B cell (primary cell): ENCODE measurements around the gene IGF2BP1. TPM values are rescaled to one million over a fixed set of nuclear protein-coding genes. Genes with fewer than 3 reads are reported as not detected.
"Not testable (repeated sequence)": the region's sequence is repeated elsewhere in the genome, so short reads cannot be mapped to it uniquely, and the experiment has no call there.

Source experiments
- ATAC-seq: fragments of 200-7000 bp; cut with Tn5 transposase; one replicate; pipeline ENCODE4 v1.10.0; 2021; ENCODE audit warnings: low read depth, mild to moderate bottlenecking, moderate number of reproducible peaks, moderate library complexity
- CTCF ChIA-PET: fragments of 350-600 bp; sonication (Branson Sonifier 250); formaldehyde crosslinking; loops from one replicate; lab custom pipeline; 2021; ENCODE audit warnings: antibody characterized with exemption, inconsistent platforms; lab: Charles Lee
- POLR2A ChIA-PET: fragments of 350-600 bp; sonication (Branson Sonifier 250); formaldehyde crosslinking; loops from one replicate; lab custom pipeline; 2021; ENCODE audit warnings: antibody characterized with exemption; lab: Charles Lee
- DNase-seq: peaks from one replicate; pipeline ENCODE4 v3.0.0; 2013
- H2AFZ ChIP-seq: 2 replicates; pipeline ENCODE4 v1.6.1; 2012; ENCODE audit warnings: mild to moderate bottlenecking, low read depth, low read length; ENCODE audit not compliant: insufficient read depth, poor library complexity, severe bottlenecking
- H3K27ac ChIP-seq, 2 donors: 1 replicate in 1 of 2; 2 replicates in 1 of 2; pipeline ENCODE4 v1.5.1; 2012 to 2013; ENCODE audit warnings: low read length in 2 of 2, mild to moderate bottlenecking in 2 of 2, moderate library complexity in 1 of 2
- H3K27me3 ChIP-seq, 4 experiments: fragments of 200-600 bp in 1 of 4; sonication (generic) in 1 of 4; replicated peaks in 1 of 4; 1 replicate in 2 of 4; 2 replicates in 2 of 4; pipeline versions ENCODE4 v1.6.1 to v1.7.0; 2013 to 2016; ENCODE audit warnings: low read length in 3 of 4, mild to moderate bottlenecking in 2 of 4, mixed read lengths in 1 of 4, moderate library complexity in 1 of 4; ENCODE audit not compliant: insufficient read depth in 4 of 4, control insufficient read depth in 3 of 4; ENCODE audit errors: control extremely low read depth in 1 of 4
- H3K36me3 ChIP-seq, 2 experiments: replicated peaks in 1 of 2; 1 replicate in 1 of 2; 2 replicates in 1 of 2; pipeline versions ENCODE4 v1.6.1 to v1.7.1; 2013; ENCODE audit warnings: low read length in 1 of 2; ENCODE audit not compliant: insufficient read depth in 2 of 2, control insufficient read depth in 1 of 2; ENCODE audit errors: control extremely low read depth in 1 of 2, extremely low read depth in 1 of 2
- H3K4me1 ChIP-seq, 2 donors: fragments of 200-600 bp in 1 of 2; sonication (generic) in 1 of 2; 1 replicate in 1 of 2; 2 replicates in 1 of 2; pipeline versions ENCODE4 v1.5.1 to v1.6.1; 2013 to 2017; ENCODE audit warnings: low read length in 2 of 2; ENCODE audit not compliant: control insufficient read depth in 2 of 2, insufficient read depth in 2 of 2
- H3K4me2 ChIP-seq: replicated peaks from 2 replicates; pipeline ENCODE3; 2012; ENCODE audit warnings: mild to moderate bottlenecking, low read depth, low read length; ENCODE audit not compliant: poor library complexity, severe bottlenecking
- H3K4me3 ChIP-seq, 5 experiments: fragments of 200-600 bp in 1 of 5; sonication (generic) in 1 of 5; 1 replicate in 3 of 5; 2 replicates in 2 of 5; pipeline versions ENCODE4 v1.5.1 to v1.7.0; 2011 to 2016; ENCODE audit warnings: low read length in 4 of 5, mild to moderate bottlenecking in 4 of 5, low read depth in 2 of 5, control low read depth in 1 of 5, moderate library complexity in 1 of 5; ENCODE audit not compliant: insufficient read depth in 1 of 5; ENCODE audit errors: control extremely low read depth in 1 of 5, extremely low read depth in 1 of 5
- H3K79me2 ChIP-seq: fragments of 200-600 bp; sonication (generic); one replicate; pipeline ENCODE4 v1.6.0; 2016; ENCODE audit warnings: low read length; ENCODE audit not compliant: control insufficient read depth, insufficient read depth
- H3K9ac ChIP-seq: fragments of 200-600 bp; sonication (generic); 2 replicates; pipeline ENCODE4 v1.6.1; 2017; ENCODE audit warnings: mild to moderate bottlenecking, low read length, moderate library complexity
- H3K9me3 ChIP-seq, 3 donors: one replicate each; pipeline versions ENCODE4 v1.6.1 to v1.7.1; 2013; ENCODE audit warnings: low read length in 2 of 3; ENCODE audit not compliant: control insufficient read depth in 2 of 3, insufficient read depth in 1 of 3; ENCODE audit errors: control extremely low read depth in 1 of 3
- H4K20me1 ChIP-seq: 2 replicates; pipeline ENCODE4 v1.6.0; 2012; ENCODE audit warnings: mild to moderate bottlenecking, low read length; ENCODE audit not compliant: insufficient read depth, control insufficient read depth, poor library complexity, severe bottlenecking
- H3K27ac Mint-ChIP-seq: one replicate; pipeline ENCODE4 v1.8.0; 2021; ENCODE audit warnings: mixed read lengths
- H3K27me3 Mint-ChIP-seq: one replicate; pipeline ENCODE4 v1.8.0; 2021; ENCODE audit warnings: mixed read lengths
- H3K4me1 Mint-ChIP-seq: one replicate; pipeline ENCODE4 v1.8.0; 2021; ENCODE audit warnings: mixed read lengths
- H3K4me3 Mint-ChIP-seq: one replicate; pipeline ENCODE4 v1.8.0; 2021; ENCODE audit warnings: mixed read lengths
- H3K9me3 Mint-ChIP-seq: one replicate; pipeline ENCODE4 v1.8.0; 2022; ENCODE audit warnings: mixed read lengths; ENCODE audit not compliant: insufficient read depth
- EZH2 ChIP-seq: IDR thresholded peaks from 2 replicates; pipeline ENCODE4 v1.6.1; 2012; ENCODE audit warnings: borderline replicate concordance, low read depth, mild to moderate bottlenecking, moderate library complexity, low read length; ENCODE audit not compliant: insufficient read depth, poor library complexity, severe bottlenecking
- WGBS: methylation state at CpG from one replicate; pipeline ENCODE4 v1.1.5; 2013; ENCODE audit warnings: missing lambda C conversion rate; ENCODE audit not compliant: insufficient coverage; 5-methylcytosine and 5-hydroxymethylcytosine counted together
- intact Hi-C: fragments of 100-400 bp; cut with micrococcal nuclease; formaldehyde crosslinking; loops from one replicate; pipeline ENCODE4 v1.10.0; 2022
- polyA plus RNA-seq: library from polyadenylated mRNA; depleted of rRNA; stranded (reverse); fragments of >200 nt; gene quantifications from 2 replicates; pipeline ENCODE4 v1.2.3, GENCODE V29; 2012
- total RNA-seq, 2 donors: library from RNA; stranded (reverse); fragments of 120-200 nt in 1 of 2; gene quantifications; 1 replicate in 1 of 2; 2 replicates in 1 of 2; pipeline versions ENCODE4 v1.2.3 to v1.2.4, GENCODE V29; 2013 to 2022
- TF ChIP-seq, protein P1 (sequence below): fragments of 200-600 bp; IDR thresholded peaks from one replicate; pipeline ENCODE4 v1.8.0; 2022; ENCODE audit warnings: antibody characterized with exemption, mild to moderate bottlenecking

IGF2BP1 gene
- total and polyA plus RNA-seq, 2 donors (not counting 1 experiment from before 2014, with no cell fraction given) = not detected

GRCh38 chr17:49100601-49101000, 103.4 kb downstream of the IGF2BP1 start:
- no peaks in the 10 kb centered on the region for H3K9me3 Mint-ChIP-seq
- H3K4me1 ChIP-seq = no peaks in the 10 kb centered on the region
- H3K9me3 ChIP-seq = no peaks in the 10 kb centered on the region
- H3K27ac ChIP-seq = no peak overlapping the region
- no peak overlapping the region for H3K4me3 Mint-ChIP-seq
- H3K27me3 Mint-ChIP-seq = peaks cover 13% of the 10 kb centered on the region
- H3K4me1 Mint-ChIP-seq = no peaks in the 10 kb centered on the region
- no peak overlapping the region for H3K9ac ChIP-seq
- no peak for ATAC-seq
- intact Hi-C loops = no loop called here
- H3K27me3 ChIP-seq = peaks cover 0 to 12% (median 1%) of the 10 kb centered on the region in 4 experiments
- no peak overlapping the region for H3K27ac Mint-ChIP-seq
- no peaks in the 10 kb centered on the region for H3K79me2 ChIP-seq
- CTCF ChIA-PET = interaction anchor here (0.6 to 0.7 kb wide), 3 partner anchors 145 to 738 kb away, joined by 3 to 4 read pairs (median 3); no protein-coding TSS in a partner anchor
- no peaks in the 10 kb centered on the region for H3K36me3 ChIP-seq
- H3K4me2 ChIP-seq = no peak overlapping the region
- no peak for TF ChIP-seq EZH2
- TF ChIP-seq, protein P1, sequence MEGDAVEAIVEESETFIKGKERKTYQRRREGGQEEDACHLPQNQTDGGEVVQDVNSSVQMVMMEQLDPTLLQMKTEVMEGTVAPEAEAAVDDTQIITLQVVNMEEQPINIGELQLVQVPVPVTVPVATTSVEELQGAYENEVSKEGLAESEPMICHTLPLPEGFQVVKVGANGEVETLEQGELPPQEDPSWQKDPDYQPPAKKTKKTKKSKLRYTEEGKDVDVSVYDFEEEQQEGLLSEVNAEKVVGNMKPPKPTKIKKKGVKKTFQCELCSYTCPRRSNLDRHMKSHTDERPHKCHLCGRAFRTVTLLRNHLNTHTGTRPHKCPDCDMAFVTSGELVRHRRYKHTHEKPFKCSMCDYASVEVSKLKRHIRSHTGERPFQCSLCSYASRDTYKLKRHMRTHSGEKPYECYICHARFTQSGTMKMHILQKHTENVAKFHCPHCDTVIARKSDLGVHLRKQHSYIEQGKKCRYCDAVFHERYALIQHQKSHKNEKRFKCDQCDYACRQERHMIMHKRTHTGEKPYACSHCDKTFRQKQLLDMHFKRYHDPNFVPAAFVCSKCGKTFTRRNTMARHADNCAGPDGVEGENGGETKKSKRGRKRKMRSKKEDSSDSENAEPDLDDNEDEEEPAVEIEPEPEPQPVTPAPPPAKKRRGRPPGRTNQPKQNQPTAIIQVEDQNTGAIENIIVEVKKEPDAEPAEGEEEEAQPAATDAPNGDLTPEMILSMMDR = no peak
- DNase-seq = no peak
- no peak overlapping the region for H3K4me3 ChIP-seq
- no peaks in the 10 kb centered on the region for H4K20me1 ChIP-seq
- POLR2A ChIA-PET = no interaction called here
- H2AFZ ChIP-seq = no peak overlapping the region

DNA sequence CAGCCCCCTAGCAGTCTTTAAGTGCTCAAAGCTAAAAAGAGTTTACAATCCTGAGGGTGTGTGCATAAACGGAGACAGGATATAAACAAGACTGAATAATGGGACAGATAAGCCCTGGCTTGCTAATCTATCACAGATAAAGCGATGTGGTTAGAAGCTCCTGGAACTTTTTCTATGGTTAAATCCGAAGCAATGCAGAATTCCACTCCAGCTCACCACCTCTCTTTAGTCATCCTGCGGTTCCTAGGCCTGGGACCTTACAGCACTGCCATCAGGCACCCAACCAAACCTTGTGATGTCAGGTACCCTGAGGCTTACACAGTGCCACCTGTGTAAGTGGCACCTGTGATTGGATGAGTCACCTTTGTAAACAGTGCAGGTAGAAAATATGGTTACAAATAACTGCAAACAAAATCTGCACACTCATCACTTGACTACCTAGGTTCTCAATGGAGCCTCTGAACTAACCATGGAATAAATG, 103.9 kb downstream of the IGF2BP1 start:
- ATAC-seq (no peak), DNase-seq (no peak)
- Mint-ChIP-seq H3K4me1 (no peaks in the 10 kb centered on the region), H3K27me3 (peaks cover 13% of the 10 kb centered on the region), H3K27ac (no peak overlapping the region), H3K4me3 (no peak overlapping the region), H3K9me3 (no peaks in the 10 kb centered on the region)
- no peak overlapping the region for H2AFZ ChIP-seq
- no peak overlapping the region for H3K9ac ChIP-seq
- H3K27ac ChIP-seq = no peak overlapping the region
- no peaks in the 10 kb centered on the region for H3K9me3 ChIP-seq
- peaks cover 0 to 12% (median 1%) of the 10 kb centered on the region in 4 experiments for H3K27me3 ChIP-seq
- H3K4me1 ChIP-seq = no peaks in the 10 kb centered on the region
- intact Hi-C loops = no loop called here
- H3K4me3 ChIP-seq = no peak overlapping the region
- H3K4me2 ChIP-seq = no peak overlapping the region
- 91% methylated on average over 3 of the region's 4 CpGs for WGBS
- no peaks in the 10 kb centered on the region for H3K36me3 ChIP-seq
- POLR2A ChIA-PET = no interaction called here
- CTCF ChIA-PET = interaction anchor here (0.7 kb wide), 1 partner anchor 737 kb away, joined by 3 read pairs; no protein-coding TSS in a partner anchor
- no peaks in the 10 kb centered on the region for H3K79me2 ChIP-seq
- no peaks in the 10 kb centered on the region for H4K20me1 ChIP-seq
- TF ChIP-seq, protein P1 = no peak
- no peak for TF ChIP-seq EZH2

- H3K9me3 Mint-ChIP-seq, H3K27me3 ChIP-seq, H2AFZ ChIP-seq, H3K4me1 Mint-ChIP-seq, H3K36me3 ChIP-seq, H3K79me2 ChIP-seq, H3K4me3 ChIP-seq, H4K20me1 ChIP-seq, H3K9me3 ChIP-seq, H3K27ac Mint-ChIP-seq, H3K4me2 ChIP-seq, DNase-seq, H3K4me3 Mint-ChIP-seq, H3K27ac ChIP-seq, POLR2A ChIA-PET, ATAC-seq, intact Hi-C loops, H3K9ac ChIP-seq, H3K4me1 ChIP-seq: not testable (repeated sequence)
- whole genome bisulfite sequencing = 100% methylated on average over 1 of the region's 14 CpGs
- peaks cover 17% of the 10 kb centered on the region for H3K27me3 Mint-ChIP-seq
- CTCF ChIA-PET = interaction anchor here (0.9 kb wide), 1 partner anchor 15 kb away, joined by 3 read pairs; no protein-coding TSS in a partner anchor
Observed at GRCh38 chr17:49103360-49103759, 106.2 kb downstream of the IGF2BP1 start.
